Omental fat pad (tissue), 4 donors: Measurements from ENCODE around the gene ATP6V0A1. TPM values are rescaled to one million over a fixed set of nuclear protein-coding genes. Genes with fewer than 3 reads are reported as not detected.

Source experiments
- ATAC-seq: fragments of 150-250 bp; one replicate; pipeline ENCODE4 v1.9.1; 2016; ENCODE audit warnings: mild to moderate bottlenecking, moderate library complexity; ENCODE audit not compliant: low FRiP score
- DNase-seq: peaks from one replicate; pipeline ENCODE4 v3.0.0-alpha.2; 2019; ENCODE audit warnings: low spot score
- CTCF ChIP-seq, 3 donors: fragments of 450-650 bp; IDR thresholded peaks; one replicate each; pipeline ENCODE4 v1.5.1; 2016 to 2017; ENCODE audit warnings: antibody characterized with exemption in 3 of 3, mild to moderate bottlenecking in 3 of 3, moderate library complexity in 2 of 3
- total RNA-seq, 4 donors: library from RNA; depleted of rRNA; stranded (reverse); fragments of >200 nt; gene quantifications; one replicate each; pipeline ENCODE4 v1.1.0, GENCODE V29; 2016

ATP6V0A1 gene
- 100 to 1,000 TPM in 1 of 4 donors, 10 to 100 TPM in 3; 76.7 to 106 (median 89.2) TPM for total RNA-seq

- no peak for TF ChIP-seq CTCF (IDR thresholded peaks at IDR 0.05)
- peak; percentile 90 for DNase-seq
- ATAC-seq = peak; percentile 84
Measured at GRCh38 chr17:42458497-42459255, at the start of gene ATP6V0A1. ATP6V0A1 (plus strand) TSS chr17:42458878; CDS start chr17:42460895, 2,017 bp downstream.

DNA sequence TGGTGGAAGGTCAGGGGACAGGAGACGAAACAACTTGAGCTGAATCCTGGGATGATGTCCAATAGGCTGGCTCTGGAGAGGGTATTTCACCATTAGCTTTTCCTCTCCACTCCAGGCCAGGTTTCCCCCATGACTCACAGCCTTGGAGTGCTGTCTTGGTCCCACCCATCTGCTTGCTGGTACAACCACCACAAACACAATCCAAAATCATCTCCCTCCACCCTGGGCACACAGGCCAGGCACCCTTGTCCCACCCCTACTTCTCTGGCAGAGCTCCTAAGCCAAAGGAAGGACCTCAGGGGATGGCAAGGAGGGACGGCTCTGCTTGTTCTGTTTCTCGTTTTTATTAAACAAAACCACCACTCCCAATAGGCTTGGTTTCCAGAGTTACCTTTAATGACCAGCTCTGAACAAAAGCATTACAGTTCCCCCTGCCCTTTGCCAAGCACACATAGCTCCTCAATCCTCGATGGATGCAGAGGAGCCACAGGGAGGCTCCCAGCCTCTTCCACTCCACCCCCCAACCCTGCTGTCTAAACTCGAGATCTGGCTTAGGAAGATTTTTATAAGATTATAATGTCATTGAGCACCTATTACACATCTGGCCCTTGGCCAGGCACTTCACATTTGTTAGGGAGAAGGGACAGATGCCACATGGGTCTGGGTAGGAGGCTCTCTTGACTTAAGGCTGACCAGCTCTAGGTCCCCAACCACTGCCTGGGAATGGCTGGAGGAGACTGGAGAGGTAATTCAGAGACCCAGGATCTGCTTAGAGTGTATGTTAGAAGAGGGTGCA, 49.0 kb upstream of the ATP6V0A1 start:
- TF ChIP-seq CTCF (IDR thresholded peaks at IDR 0.05) = no peak
- ATAC-seq = peak; percentile 78
- peak; percentile 41 for DNase-seq

DNA sequence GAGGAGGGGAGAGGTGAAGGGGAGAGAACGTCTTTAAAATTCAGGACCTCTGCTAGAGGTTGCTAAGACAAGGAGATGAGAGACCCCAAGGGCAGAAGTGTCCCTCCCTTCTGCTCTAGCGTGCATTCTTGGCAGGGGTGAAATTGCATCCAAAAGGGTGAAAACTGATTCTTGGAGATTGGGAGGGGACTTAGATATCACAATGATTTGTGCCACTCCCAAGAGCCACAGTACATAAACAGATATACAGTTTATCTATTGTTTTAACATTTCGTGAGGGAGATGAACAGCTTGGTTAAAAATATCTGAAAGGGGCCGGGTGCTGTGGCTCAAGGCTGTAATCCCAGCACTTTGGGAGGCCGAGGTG, 48.4 kb upstream of the ATP6V0A1 start:
- ATAC-seq (no peak), DNase-seq (no peak)
- no peak for TF ChIP-seq CTCF (IDR thresholded peaks at IDR 0.05)

DNA sequence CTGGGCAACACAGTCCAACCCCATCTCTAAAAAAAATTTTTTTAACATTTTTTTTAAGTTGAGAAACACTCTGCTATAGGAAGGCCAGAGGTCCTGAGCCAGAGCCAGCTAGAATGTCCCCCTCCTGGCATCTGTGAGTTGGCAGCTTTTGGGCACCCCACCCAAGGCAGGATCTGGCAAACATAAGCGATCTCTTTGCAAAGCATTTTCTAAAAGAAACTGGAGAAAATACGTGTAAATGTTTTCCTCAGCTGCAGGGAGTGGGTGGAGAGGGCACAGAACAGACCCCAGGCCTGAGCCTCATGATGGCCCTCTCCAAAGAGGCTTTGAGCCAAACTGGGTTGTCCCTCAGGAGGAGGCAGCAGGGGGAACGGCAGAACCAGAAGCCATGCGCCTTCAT, 47.3 kb upstream of the ATP6V0A1 start:
- ATAC-seq (no peak), DNase-seq (no peak)
- TF ChIP-seq CTCF (IDR thresholded peaks at IDR 0.05) = no peak

GRCh38 chr17:42411905-42412679, 46.6 kb upstream of the ATP6V0A1 start:
- no peak for TF ChIP-seq CTCF (IDR thresholded peaks at IDR 0.05)
- no peak for DNase-seq
- ATAC-seq = no peak

DNA sequence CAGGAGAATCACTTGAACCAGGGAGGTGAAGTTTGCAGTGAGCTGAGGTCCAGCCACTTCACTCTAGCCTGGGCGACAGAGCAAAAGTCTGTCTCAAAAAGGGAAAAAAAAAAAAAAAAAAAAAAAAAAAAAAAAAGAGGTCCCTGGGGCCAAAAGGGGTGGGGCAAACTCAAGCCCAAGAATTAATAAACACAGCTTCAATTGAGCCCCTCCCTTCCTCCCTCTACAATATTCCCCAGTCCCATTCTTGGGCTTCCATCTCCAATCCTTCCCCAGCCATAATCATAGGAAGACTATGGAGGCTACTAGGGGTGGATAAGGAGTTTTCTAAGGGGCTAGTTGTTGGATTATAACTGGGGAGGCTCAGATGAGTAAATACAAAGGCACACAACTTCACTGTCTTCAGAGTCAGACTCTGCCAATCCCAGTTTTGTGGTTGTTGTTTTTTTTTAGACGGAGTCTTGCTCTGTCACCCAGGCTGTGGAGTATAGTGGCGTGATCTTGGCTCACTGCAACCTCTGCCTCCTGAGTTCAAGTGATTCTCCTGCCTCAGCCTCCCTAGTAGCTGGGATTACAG, 45.1 kb upstream of the ATP6V0A1 start:
- TF ChIP-seq CTCF (IDR thresholded peaks at IDR 0.05) = no peak
- DNase-seq (no peak), ATAC-seq (no peak)
